Right atrium auricular region (tissue), 2 donors: ENCODE data around the gene BCL11A. TPM values are rescaled to one million over a fixed set of nuclear protein-coding genes. Genes with fewer than 3 reads are reported as not detected.

ENCODE experiments used
- DNase-seq: peaks from one replicate; pipeline ENCODE4 v3.0.0-alpha.2; 2019; ENCODE audit warnings: low spot score
- H3K27ac ChIP-seq, 2 donors: fragments of 200-600 bp; sonication (generic); 1 replicate in 1 of 2; 2 replicates in 1 of 2; pipeline ENCODE4 v1.5.1; 2016 to 2019
- H3K27me3 ChIP-seq, 2 donors: fragments of 200-600 bp; sonication (generic); one replicate each; pipeline versions ENCODE4 v1.5.1 to v1.6.0; 2017 to 2019
- H3K36me3 ChIP-seq: fragments of 200-600 bp; sonication (generic); one replicate; pipeline ENCODE4 v1.5.1; 2016
- H3K4me1 ChIP-seq, 2 donors: fragments of 200-600 bp; sonication (generic); one replicate each; pipeline versions ENCODE4 v1.5.1 to v1.6.0; 2017 to 2019
- H3K4me3 ChIP-seq, 2 donors: fragments of 200-600 bp; sonication (generic); 1 replicate in 1 of 2; 2 replicates in 1 of 2; pipeline ENCODE4 v1.5.1; 2017 to 2019; ENCODE audit warnings: mild to moderate bottlenecking in 1 of 2, moderate library complexity in 1 of 2
- H3K9me3 ChIP-seq, 2 donors: fragments of 200-600 bp; sonication (generic); one replicate each; pipeline ENCODE4 v1.5.1; 2019
- CTCF ChIP-seq, 2 donors: fragments of 200-600 bp; sonication (generic); IDR thresholded peaks; one replicate each; pipeline ENCODE4 v1.5.1; 2019; ENCODE audit warnings: antibody characterized with exemption in 2 of 2
- total RNA-seq, 2 donors: library from RNA; depleted of rRNA; stranded (reverse); fragments of >200 nt; gene quantifications; one replicate each; pipeline ENCODE4 v1.1.0, GENCODE V29; 2016

BCL11A gene
- total RNA-seq, 2 donors from 2014 or later, result 2.2 to 3.3 TPM

- Histone ChIP-seq H3K4me3 (no peak overlapping the region), H3K27ac (peak overlapping the region; percentile 68 to 80), H3K36me3 (no peaks in the 10 kb centered on the region), H3K27me3 (no peaks in the 10 kb centered on the region), H3K9me3 (no peaks in the 10 kb centered on the region), H3K4me1 (peaks cover 0 to 50% of the 10 kb centered on the region in 2 donors)
- no peak for TF ChIP-seq CTCF (IDR thresholded peaks at IDR 0.05)
- DNase-seq, result no peak
Observed at GRCh38 chr2:60485550-60485949, 67.9 kb downstream of the BCL11A start.

- no peak for DNase-seq
- H3K4me1 ChIP-seq, result peaks cover 0 to 50% of the 10 kb centered on the region in 2 donors
- H3K4me3 ChIP-seq, result no peak overlapping the region
- H3K9me3 ChIP-seq, result no peaks in the 10 kb centered on the region
- no peaks in the 10 kb centered on the region for H3K27me3 ChIP-seq
- H3K27ac ChIP-seq, result peak overlapping the region; percentile 68 to 80
- no peak for TF ChIP-seq CTCF (IDR thresholded peaks at IDR 0.05)
- no peaks in the 10 kb centered on the region for H3K36me3 ChIP-seq
Observed at GRCh38 chr2:60485055-60485454, 68.4 kb downstream of the BCL11A start.

GRCh38 chr2:60484133-60484645 is 69.3 kb downstream of the BCL11A start:
- H3K36me3 ChIP-seq, result no peaks in the 10 kb centered on the region
- peak overlapping the region; percentile 68 to 80 for H3K27ac ChIP-seq
- peaks cover 0 to 50% of the 10 kb centered on the region in 2 donors for H3K4me1 ChIP-seq
- no peak for DNase-seq
- H3K27me3 ChIP-seq, result no peaks in the 10 kb centered on the region
- H3K4me3 ChIP-seq, result no peak overlapping the region
- H3K9me3 ChIP-seq, result no peaks in the 10 kb centered on the region
- no peak for TF ChIP-seq CTCF (IDR thresholded peaks at IDR 0.05)

GRCh38 chr2:60483401-60483800 is 70.1 kb downstream of the BCL11A start:
- no peak for DNase-seq
- no peak for TF ChIP-seq CTCF (IDR thresholded peaks at IDR 0.05)
- H3K9me3 ChIP-seq, result no peaks in the 10 kb centered on the region
- no peak overlapping the region for H3K4me3 ChIP-seq
- no peaks in the 10 kb centered on the region for H3K36me3 ChIP-seq
- peak overlapping the region in 1 of 2 donors; percentile 80 for H3K27ac ChIP-seq
- peaks cover 0 to 55% of the 10 kb centered on the region in 2 donors for H3K4me1 ChIP-seq
- H3K27me3 ChIP-seq, result no peaks in the 10 kb centered on the region

DNA sequence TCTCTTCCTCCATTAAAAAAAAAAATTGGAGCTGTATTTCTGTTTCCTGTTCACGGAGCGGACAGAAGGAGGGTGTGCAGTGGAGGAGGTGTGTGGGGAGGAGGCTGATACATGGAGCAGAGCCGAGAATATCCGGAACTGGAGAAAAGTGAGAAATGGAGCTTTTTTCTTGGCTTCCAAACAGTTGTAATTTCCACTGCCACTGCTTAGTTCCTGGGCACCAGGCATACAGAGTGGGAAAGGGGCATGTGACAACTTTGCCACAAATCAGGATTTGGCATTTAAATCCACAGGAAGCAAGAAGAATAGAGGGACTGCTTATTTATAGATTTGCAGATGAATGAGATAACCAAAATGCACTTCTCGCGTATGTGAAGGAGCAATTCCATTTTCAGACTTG is 71.2 kb downstream of the BCL11A start:
- TF ChIP-seq CTCF (IDR thresholded peaks at IDR 0.05), result no peak
- no peak overlapping the region for H3K4me3 ChIP-seq
- peaks cover 0 to 58% of the 10 kb centered on the region in 2 donors for H3K4me1 ChIP-seq
- H3K36me3 ChIP-seq, result no peaks in the 10 kb centered on the region
- H3K27me3 ChIP-seq, result no peaks in the 10 kb centered on the region
- H3K9me3 ChIP-seq, result no peaks in the 10 kb centered on the region
- H3K27ac ChIP-seq, result no peak overlapping the region
- DNase-seq, result no peak

DNA sequence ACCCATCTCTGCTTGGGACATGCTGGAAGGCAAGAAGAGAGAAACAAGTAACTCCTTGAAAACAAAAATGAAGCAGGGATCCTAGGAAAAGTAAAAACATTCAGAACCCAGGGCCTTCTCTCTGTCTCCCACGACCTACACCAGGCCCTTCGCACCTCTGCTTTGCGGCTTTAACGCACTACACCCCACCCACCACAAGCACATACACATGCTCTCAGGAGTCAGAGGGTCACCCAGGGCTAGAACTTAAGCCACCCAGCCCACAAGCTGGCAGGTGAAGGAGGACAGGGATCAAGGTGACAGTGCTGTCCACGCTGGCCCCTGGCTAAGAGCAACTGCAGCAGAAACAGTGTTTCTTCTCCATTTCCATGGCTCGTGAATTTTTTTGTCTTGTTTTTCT is 72.2 kb downstream of the BCL11A start:
- H3K27ac ChIP-seq, result no peak overlapping the region
- DNase-seq, result no peak
- no peak overlapping the region for H3K4me3 ChIP-seq
- no peaks in the 10 kb centered on the region for H3K9me3 ChIP-seq
- no peaks in the 10 kb centered on the region for H3K36me3 ChIP-seq
- peaks cover 0 to 51% of the 10 kb centered on the region in 2 donors for H3K4me1 ChIP-seq
- no peak for TF ChIP-seq CTCF (IDR thresholded peaks at IDR 0.05)
- no peaks in the 10 kb centered on the region for H3K27me3 ChIP-seq
